ENCODE results near the gene NR1D2.

DNA sequence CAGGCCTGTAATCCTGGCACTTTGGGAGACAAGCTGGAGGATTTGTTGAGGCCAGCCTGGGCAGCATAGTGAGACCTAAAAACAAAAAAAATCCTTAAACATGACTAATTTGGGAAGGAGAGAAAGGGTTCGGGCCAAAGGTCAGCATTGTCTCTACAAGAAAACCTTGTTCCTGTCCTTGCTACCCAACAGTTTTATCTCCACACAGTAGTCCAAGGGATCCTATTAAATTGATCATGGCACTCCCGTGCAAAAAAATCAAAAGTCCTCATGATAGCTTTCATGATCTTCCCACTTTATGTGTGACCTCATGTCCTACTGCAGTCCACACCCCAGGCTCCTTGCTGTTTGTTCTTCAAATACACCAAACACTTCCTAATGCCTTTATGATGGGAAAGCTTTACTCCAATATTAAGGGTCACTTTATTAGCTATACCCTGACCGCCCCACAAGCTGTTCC lies 24.0 kb upstream of the NR1D2 start:
- TF ChIP-seq, protein P1, sequence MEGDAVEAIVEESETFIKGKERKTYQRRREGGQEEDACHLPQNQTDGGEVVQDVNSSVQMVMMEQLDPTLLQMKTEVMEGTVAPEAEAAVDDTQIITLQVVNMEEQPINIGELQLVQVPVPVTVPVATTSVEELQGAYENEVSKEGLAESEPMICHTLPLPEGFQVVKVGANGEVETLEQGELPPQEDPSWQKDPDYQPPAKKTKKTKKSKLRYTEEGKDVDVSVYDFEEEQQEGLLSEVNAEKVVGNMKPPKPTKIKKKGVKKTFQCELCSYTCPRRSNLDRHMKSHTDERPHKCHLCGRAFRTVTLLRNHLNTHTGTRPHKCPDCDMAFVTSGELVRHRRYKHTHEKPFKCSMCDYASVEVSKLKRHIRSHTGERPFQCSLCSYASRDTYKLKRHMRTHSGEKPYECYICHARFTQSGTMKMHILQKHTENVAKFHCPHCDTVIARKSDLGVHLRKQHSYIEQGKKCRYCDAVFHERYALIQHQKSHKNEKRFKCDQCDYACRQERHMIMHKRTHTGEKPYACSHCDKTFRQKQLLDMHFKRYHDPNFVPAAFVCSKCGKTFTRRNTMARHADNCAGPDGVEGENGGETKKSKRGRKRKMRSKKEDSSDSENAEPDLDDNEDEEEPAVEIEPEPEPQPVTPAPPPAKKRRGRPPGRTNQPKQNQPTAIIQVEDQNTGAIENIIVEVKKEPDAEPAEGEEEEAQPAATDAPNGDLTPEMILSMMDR (IDR thresholded peaks at IDR 0.05) = no peak
- TF ChIP-seq EP300 (IDR thresholded peaks at IDR 0.05) = no peak

Measured in upper lobe of left lung (tissue), 4 donors.